GM21423 (cell line): ENCODE measurements around the gene SF3A1.
"Not testable (repeated sequence)": the region's sequence is repeated elsewhere in the genome, so short reads cannot be mapped to it uniquely, and the experiment has no call there.

Experiments
- ATAC-seq: cut with Tn5 transposase; IDR thresholded peaks from one replicate; pipeline ENCODE4 v1.9.1; 2021; ENCODE audit warnings: mild to moderate bottlenecking, moderate library complexity; ENCODE audit not compliant: unreplicated experiment

The SF3A1 gene, protein sequence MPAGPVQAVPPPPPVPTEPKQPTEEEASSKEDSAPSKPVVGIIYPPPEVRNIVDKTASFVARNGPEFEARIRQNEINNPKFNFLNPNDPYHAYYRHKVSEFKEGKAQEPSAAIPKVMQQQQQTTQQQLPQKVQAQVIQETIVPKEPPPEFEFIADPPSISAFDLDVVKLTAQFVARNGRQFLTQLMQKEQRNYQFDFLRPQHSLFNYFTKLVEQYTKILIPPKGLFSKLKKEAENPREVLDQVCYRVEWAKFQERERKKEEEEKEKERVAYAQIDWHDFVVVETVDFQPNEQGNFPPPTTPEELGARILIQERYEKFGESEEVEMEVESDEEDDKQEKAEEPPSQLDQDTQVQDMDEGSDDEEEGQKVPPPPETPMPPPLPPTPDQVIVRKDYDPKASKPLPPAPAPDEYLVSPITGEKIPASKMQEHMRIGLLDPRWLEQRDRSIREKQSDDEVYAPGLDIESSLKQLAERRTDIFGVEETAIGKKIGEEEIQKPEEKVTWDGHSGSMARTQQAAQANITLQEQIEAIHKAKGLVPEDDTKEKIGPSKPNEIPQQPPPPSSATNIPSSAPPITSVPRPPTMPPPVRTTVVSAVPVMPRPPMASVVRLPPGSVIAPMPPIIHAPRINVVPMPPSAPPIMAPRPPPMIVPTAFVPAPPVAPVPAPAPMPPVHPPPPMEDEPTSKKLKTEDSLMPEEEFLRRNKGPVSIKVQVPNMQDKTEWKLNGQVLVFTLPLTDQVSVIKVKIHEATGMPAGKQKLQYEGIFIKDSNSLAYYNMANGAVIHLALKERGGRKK

GRCh38 chr22:30356449-30357235, at the start of gene SF3A1, which contains the start of gene CCDC157:
SF3A1 (minus strand) TSS chr22:30356894; CDS start chr22:30356792, 102 bp downstream.
CCDC157 (plus strand) TSS chr22:30357007; CDS start chr22:30366001, 8,994 bp downstream.
- peak; percentile 81 for ATAC-seq

- ATAC-seq = no peak
These were observed 49.7 kb upstream of the SF3A1 start for GRCh38 chr22:30406400-30406799.

GRCh38 chr22:30405731-30406130, 49.0 kb upstream of the SF3A1 start:
- ATAC-seq = no peak

GRCh38 chr22:30404307-30404706, 47.6 kb upstream of the SF3A1 start:
- no peak for ATAC-seq

DNA sequence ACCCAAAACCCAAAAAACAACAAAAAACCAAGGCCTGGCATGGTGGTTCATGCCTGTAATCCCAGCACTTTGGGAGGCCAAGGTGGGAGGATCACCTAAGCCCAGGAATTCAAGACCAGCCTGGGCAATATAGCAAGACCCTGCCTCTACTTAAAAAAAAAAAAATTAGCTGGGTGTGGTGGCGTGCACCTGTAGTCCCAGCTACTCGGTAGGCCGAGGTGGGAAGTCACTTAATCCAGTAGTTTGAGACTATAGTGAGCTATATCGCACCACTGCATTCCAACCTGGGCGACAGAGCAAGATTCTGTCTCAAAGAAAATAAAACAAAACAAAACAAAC, 46.0 kb upstream of the SF3A1 start:
- ATAC-seq = not testable (repeated sequence)

DNA sequence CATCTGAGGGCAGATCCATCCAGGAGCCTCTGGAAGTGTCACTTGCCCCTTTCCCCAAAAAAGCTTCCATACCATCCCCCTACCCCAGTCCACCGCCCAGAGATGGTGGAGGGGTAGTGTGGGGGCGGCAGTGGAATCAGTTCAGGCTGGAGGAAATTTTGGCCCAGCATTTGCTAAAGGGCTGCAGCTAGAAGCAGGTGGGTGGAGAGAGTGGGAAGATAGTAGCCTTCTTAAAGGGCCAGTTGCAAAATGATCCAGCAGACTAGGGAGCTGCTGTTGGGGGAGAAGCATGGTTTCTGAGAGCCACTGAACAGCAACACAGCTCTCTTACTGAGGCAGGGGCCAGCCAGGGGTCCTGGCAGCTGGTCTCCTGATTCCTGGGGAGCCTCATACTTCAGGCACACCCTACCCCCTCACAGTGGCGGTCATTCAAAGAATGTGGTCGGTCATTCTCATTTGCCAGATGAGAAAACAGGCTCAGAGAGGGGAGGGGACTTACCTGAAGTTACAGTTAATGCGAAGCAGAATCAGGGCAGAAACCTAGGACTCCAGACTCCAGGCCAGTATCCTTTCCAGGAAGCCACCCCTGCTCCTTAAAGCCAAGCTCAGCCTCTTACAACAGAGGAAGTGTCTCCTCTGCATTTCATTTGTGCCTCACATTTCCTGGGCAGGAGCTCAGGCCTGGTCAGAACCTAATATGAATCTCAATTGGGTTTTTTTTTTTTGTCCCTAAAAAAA, 45.5 kb upstream of the SF3A1 start:
- ATAC-seq = no peak

DNA sequence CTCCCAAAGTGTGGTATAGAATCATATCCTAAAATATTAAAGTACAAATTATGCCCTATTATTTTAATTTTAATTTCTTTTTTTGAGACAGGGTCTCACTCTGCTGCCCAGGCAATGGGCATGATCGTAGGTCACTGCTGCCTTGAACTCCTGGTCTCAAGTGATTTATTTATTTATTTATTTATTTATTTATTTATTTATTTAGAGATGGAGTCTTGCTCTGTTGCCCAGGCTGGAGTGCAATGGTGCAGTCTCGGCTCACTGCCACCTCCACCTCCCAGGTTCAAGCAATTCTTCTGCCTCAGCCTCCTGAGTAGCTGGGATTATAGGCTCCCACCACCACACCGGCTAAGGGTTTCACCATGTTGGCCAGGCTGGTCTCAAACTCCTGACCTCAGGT, 44.3 kb upstream of the SF3A1 start:
- ATAC-seq = not testable (repeated sequence)

DNA sequence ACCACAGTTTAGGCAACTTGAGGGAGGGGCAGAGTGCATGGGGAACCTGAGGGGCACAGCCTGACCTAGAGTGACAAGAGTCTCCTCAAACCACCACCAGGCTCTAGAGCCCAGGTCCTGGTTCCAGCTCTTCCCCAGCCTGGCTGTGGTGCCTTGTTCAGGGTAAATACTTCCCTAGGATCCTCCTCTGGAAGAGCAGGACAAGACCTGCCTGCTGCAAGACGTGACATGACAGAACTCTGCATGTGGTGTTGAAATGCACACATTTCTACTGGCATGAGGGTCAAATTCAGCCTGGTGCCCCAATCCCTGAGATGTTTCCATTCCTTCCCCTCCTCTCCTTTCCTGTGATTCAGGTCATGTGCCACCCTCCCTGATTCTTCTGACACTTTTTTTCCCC, 43.5 kb upstream of the SF3A1 start:
- no peak for ATAC-seq

DNA sequence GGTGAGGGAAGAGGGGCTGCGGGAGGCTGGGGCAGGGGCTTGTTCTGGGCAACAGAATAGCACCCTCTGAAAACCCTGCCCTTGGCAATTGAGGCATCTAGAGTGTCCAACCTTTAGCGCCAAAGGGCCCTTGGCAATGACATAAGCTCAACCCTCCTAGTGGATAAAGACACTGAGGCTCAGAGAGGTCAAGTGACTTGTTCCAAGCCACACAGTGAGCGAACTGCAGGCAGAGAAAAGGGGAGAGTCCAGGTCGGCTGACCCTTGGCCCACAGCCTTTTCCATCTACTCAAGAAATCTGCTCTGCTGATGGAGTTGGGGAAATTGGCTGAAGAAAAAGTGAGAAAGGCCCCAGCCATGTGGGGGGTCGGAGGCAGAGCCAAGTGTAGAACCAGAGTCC, 43.0 kb upstream of the SF3A1 start:
- ATAC-seq = no peak

- no peak for ATAC-seq
These were observed 42.3 kb upstream of the SF3A1 start for GRCh38 chr22:30398685-30399680.

- no peak for ATAC-seq
These were observed 41.3 kb upstream of the SF3A1 start for GRCh38 chr22:30397656-30398635.

- no peak for ATAC-seq
These were observed 40.4 kb upstream of the SF3A1 start, which contains the start of gene SEC14L2 for GRCh38 chr22:30396871-30397655. SEC14L2 (plus strand) TSS chr22:30397018; CDS start chr22:30397117, 99 bp downstream.

- no peak for ATAC-seq
These were observed 37.2 kb upstream of the SF3A1 start for GRCh38 chr22:30393885-30394284.

DNA sequence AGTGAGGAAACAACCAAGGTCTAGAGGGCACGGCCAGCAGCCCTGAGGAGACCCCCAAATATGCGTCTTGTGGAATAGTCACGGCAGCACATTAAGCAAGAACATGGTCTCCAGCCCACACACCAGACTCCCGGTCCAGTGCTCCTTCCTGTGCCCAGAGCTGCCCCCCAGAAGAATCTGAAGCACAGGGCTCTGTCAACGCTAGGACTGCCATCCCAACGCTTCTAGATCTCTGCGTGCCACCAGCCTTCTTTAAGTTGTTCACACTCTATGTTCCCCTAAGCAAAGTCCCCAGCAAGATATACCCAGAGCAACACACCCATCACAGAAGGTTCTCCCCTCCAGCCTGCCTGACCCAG, 36.6 kb upstream of the SF3A1 start:
- no peak for ATAC-seq

GRCh38 chr22:30392661-30393321, 36.1 kb upstream of the SF3A1 start:
- ATAC-seq = no peak

GRCh38 chr22:30390974-30391691, 34.4 kb upstream of the SF3A1 start:
- no peak for ATAC-seq
